CD4-positive, alpha-beta T cell treated with Interferon alpha-2 for 1 hour (primary cell): ENCODE results near the gene UBIAD1.
A peak's percentile ranks its signal among the peaks of the same experiment; 100 is the strongest.

Source experiments
- DNase-seq, 2 donors: peaks; one replicate each; pipeline ENCODE4 v3.0.0-alpha.2; 2020 to 2022

UBIAD1 gene

DNA sequence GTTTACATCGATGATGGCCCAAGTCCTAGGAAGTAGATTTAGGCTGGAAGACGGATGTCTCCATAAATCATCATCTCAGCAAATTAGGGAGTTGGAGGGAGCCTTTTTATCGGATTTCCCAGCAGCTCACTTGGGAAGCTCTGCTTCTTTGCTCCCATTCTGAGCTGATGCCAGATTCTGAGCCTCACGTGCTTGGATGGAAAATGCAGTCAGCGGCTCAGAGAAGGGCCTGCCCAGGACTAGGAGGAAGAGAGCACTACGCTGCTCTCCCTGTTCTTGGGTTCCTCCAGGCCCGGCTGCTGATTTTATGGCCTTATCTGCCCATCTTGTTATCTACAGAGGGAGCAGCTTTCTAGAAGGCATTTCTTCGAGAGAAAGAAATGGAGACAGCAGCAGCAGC, 42.0 kb downstream of the UBIAD1 start:
- no peak for DNase-seq

GRCh38 chr1:11316701-11317100, 43.7 kb downstream of the UBIAD1 start:
- no peak for DNase-seq

- no peak for DNase-seq
Measured at GRCh38 chr1:11318982-11319381, 46.0 kb downstream of the UBIAD1 start.

GRCh38 chr1:11320153-11320936, 47.3 kb downstream of the UBIAD1 start:
- peak in 1 of 2 donors; percentile 49 for DNase-seq

DNA sequence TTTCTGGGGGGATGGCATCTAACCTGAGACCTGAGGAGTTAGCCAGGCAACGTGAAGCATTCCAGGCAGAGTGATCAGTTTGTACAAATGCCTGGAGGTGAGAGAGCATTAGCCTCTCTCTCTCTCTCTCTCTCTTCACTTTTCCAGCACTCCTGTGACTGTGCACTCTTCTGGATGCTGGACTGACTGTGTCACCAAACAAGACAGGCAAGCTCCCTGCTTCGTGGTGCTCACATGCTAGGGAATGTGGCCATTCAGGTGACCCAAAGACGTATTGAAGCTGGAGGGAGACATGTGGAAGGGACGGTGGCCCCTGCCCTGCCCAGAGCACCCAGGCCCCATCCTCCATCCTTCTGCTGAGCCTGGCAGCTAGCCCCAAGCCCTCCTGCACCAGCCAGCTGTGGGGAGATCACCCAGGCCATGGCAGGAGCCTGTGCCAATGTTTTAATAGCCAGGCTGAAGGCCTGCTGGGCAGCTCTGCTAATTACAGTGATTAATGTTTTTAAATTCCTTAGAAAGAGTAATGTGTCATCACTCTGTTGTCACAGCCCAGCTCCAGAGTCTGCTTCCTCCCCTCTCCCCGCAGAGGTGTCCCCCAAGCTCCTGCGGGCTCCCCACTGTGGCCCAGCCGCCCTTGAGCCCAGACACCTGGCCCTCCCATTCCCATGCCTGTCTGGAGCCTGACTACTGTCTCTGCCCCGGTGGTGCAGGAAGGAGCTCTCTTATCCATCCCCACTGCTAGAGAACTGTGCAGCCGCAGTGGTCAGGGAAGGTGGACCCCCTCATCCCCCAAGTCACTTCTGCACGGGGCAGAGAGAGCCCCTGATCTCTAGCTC, 48.9 kb downstream of the UBIAD1 start:
- DNase-seq: no peak

DNA sequence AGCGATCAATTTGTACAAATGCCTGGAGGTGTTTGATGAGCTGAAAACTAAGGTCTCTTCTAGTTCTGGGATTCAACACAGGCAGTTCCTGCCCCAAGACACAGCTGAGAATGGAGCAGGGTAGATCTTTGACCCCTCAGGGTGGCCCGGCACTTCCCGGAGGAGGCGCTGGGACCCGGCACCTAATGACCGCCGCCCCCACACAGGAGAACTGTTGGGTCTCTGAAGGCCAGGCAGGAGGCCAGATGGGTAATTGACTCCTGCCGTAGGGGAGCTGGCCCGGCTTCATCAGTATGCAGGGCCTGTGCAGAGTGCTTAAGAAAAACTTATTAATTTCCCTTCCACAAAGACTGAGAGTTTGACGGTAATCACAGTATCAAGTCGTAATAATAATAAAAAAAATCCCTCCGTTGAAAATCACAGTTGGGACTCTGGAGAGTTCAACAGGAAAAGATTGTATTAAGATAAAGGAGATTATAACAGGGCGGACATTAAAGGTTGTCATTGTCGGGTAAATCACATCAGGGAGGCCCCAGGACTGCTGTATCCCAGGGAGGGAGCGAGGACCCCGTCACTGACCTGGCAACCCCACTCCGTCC, 51.7 kb downstream of the UBIAD1 start:
- no peak for DNase-seq

DNA sequence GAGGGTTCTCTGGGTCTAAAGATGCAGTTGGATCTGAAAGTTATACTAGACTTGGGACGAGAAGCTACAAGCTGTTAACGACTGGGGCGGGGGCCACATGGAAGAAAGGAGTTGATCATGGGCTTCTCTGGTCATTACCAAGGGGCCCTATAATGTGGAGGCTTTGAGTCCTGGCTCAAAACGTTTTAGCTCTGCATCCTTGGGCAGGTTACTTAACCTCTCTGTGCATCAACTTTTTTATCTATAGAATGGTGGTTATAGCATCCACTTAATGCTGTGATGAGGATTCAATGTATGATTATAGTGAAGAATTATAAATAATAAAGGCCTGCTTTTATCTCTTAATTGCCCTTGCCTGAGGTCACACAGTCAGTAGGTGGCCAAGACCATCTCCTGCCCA, 53.1 kb downstream of the UBIAD1 start:
- no peak for DNase-seq

DNA sequence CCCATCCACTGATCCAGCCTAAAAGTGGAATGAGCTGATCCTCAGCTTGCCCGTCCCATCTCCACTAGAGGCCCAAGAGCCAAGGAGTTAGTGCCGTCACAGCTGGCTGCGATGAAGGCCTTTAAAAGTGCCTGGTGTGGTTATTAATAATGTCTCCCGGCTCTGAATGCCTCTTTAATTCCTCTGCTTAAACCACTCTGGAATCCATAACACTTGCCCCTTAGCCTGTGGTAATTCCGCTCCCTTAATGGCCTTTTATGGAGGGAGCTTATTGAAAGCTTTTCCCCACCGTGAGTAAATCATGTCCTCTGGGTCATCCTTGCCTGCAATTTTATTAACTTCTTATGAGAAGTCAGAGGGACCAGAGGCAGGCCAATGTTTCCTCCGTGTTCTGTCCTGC, 55.4 kb downstream of the UBIAD1 start:
- DNase-seq: no peak

GRCh38 chr1:11330411-11330810, 57.4 kb downstream of the UBIAD1 start:
- no peak for DNase-seq

DNA sequence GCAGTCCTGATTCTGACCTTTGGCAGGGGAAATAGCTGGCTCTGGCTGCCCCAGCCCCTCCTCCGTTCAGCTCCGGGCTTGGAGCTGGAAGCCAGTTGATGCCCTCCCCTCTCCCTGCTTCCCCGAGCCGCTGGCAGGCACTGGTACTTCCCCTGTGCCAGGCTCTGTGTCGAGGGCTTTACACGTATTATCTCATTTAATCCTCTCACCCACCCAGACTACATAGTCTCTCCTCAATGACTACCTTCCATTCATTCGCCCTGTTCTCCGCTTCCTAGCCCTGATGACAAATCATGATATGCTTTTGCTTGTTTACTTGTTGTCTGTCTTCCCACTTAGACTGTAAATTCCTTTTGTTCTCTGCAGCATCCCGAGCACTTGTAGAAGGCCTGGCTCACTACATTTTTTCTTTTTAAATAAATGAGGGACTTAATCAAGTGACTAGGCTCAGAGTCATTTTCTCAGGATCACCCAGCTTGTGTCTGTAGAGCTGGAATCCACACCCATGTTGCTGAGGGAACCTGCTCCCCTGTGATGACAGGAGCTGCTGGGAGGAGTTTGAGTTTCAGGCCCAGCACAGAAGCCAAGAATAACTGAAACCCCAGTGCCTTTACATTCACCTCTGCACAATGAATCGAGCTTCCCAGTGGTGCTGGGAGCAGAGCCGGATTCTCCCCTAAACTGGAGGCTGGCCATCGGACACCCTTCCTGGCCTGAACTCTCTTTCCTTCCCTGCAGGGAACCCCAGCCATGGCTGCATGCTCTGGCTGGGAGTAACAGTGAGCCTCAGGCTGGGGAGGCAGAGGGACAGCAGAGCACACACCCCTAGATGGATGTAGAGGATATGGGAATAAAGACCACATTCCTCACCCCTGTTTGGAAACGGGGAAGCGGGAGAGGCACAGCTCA, 58.3 kb downstream of the UBIAD1 start:
- DNase-seq: no peak

DNA sequence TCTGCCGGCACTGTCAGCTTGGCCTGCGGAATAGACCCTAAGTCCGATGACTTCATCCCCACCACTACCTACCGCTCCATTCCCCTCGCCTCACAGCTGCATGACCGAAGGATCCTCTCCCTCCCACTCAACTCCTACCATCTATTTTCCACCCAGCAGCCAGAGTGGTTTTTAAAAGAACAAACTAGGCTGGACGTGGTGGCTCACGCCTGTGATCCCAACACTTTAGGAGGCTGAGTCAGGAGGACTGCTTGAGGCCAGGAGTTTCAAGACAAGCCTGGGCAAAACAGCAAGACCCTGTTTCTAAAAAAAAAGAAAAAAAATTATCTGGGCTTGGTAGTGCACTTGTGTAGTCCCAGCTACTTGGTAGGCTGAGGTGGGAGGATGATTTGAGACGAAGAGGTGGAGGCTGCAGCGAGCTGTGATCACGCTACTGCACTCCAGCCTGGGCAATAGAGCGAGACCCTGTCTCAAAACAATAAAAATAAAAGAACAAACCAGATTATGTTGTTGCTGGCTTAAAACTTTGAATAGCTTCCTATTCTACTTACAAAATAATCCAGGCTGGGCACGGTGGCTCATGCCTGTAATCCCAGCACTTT, 59.0 kb downstream of the UBIAD1 start:
- DNase-seq: no peak

DNA sequence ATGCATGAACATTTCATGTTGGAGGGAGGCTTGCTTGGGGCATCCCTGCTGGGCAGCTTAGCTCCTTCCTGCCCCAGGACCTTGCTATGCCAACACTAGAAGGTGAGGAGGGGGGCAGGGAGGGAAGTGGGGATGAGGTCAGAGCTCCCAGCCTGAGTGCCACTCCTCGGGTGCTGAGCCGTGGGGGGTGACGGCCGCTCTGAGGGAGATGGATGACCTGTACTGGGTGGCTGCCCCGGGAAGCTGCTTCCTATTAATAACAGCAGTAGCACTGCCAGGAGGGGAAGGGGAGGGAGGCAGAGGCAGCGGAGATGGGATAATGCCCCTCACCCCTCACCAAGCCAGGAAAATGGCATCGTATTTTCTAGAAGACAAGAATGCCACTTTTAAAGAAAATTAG, 60.6 kb downstream of the UBIAD1 start:
- DNase-seq: no peak

DNA sequence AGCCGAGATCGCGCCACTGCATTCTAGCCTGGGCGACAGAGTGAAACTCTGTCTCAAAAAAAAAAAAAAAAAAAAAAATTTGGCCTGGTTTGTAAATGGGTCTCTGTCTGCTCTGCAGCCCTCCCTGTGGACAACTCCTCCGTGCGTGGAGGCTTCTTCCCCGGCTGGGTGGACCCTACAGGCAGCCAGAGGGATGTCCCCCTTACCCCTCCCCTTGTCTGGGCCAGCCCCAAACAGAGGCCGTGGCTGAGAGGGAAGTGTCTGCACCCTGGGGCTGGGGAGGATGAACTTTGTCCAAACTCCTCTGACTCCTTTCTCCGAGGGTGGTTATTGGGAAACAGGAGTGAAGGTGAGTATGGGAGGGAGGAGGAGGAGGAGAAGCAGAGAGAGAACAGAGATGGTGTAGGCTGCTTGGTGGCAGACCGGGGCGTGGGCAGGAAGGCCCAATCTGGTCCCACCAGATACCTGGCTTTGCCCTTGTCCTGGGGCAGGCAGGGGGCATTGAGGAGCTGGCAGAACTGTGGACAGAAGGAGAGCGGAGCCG, 61.3 kb downstream of the UBIAD1 start:
- DNase-seq: no peak

GRCh38 chr1:11334821-11335220, 61.8 kb downstream of the UBIAD1 start:
- DNase-seq: no peak

GRCh38 chr1:11335417-11336056, 62.5 kb downstream of the UBIAD1 start:
- peak; percentile 41 to 47 for DNase-seq

GRCh38 chr1:11337580-11338073, 64.6 kb downstream of the UBIAD1 start:
- peak; percentile 54 to 68 for DNase-seq
